K562 (cell line): ENCODE data around the gene DYNLT2B. TPM values are rescaled to one million over a fixed set of nuclear protein-coding genes. Genes with fewer than 3 reads are reported as not detected.

Experiments
- CBX1 ChIP-seq: sonication (generic); IDR thresholded peaks from 2 replicates; pipeline ENCODE4 v1.6.1; 2016; ENCODE audit warnings: antibody characterized with exemption, low read depth, mild to moderate bottlenecking
- CSDE1 ChIP-seq, 2 experiments: fragments of 450-650 bp; IDR thresholded peaks; 2 replicates each; pipeline ENCODE4 v1.6.1; 2016; ENCODE audit warnings: mild to moderate bottlenecking in 1 of 2
- E2F3 ChIP-seq: fragments of 250-450 bp; sonication (Bioruptor Pico); IDR thresholded peaks from 2 replicates; pipeline ENCODE4 v1.4.0; 2020; ENCODE audit warnings: mild to moderate bottlenecking
- ETV1 ChIP-seq: fragments of 450-650 bp; conservative IDR thresholded peaks from 2 replicates; pipeline ENCODE4 v1.6.1; 2016; ENCODE audit warnings: missing genetic modification characterization, control low read depth, low read depth, missing compliant biosample characterization
- HDAC8 ChIP-seq: fragments of 450-650 bp; IDR thresholded peaks from 2 replicates; pipeline ENCODE4 v1.6.1; 2016; ENCODE audit warnings: mild to moderate bottlenecking, missing genetic modification characterization, moderate library complexity, missing compliant biosample characterization
- MTA3 ChIP-seq: fragments of 450-650 bp; formaldehyde crosslinking; IDR thresholded peaks from 2 replicates; pipeline ENCODE4 v1.6.1; 2017; ENCODE audit warnings: mild to moderate bottlenecking, borderline replicate concordance
- NELFE ChIP-seq: IDR thresholded peaks from 2 replicates; pipeline ENCODE4 v1.6.1; 2011; ENCODE audit warnings: mild to moderate bottlenecking; ENCODE audit not compliant: insufficient read depth, insufficient read length
- POLR2B ChIP-seq: fragments of 450-650 bp; IDR thresholded peaks from 2 replicates; pipeline ENCODE4 v1.6.1; 2018; ENCODE audit warnings: low read depth; ENCODE audit not compliant: partially characterized antibody
- TAF1 ChIP-seq: IDR thresholded peaks from 2 replicates; pipeline ENCODE4 v1.6.1; 2011; ENCODE audit warnings: mild to moderate bottlenecking, low read length, moderate library complexity; ENCODE audit not compliant: insufficient read depth, control insufficient read depth, severe bottlenecking; ENCODE audit errors: extremely low read depth
- ZNF507 ChIP-seq: conservative IDR thresholded peaks from 2 replicates; pipeline ENCODE4 v1.6.1; 2017; ENCODE audit warnings: missing genetic modification characterization, missing compliant biosample characterization
- polyA plus RNA-seq, 8 experiments: library from polyadenylated mRNA; depleted of rRNA in 4 of 8; stranded (reverse) in 5 of 8; unstranded in 3 of 8; fragments of >200 nt; fragmentation: Nextera tagmentation in 2 of 8; fragmentation: Illumina TruSeq in 1 of 8; extraction: Ambion mirVana in 2 of 8; extraction: Trizol in 1 of 8; gene quantifications; 2 replicates each; pipeline versions ENCODE4 v1.2.1 to v1.2.3, GENCODE V29; 2011 to 2014; ENCODE audit warnings: inconsistent platforms in 1 of 8, missing spikeins in 1 of 8
- total RNA-seq, 7 experiments: library from RNA; depleted of rRNA in 6 of 7; stranded (reverse); fragments of >200 nt in 6 of 7; fragmentation: Illumina TruSeq in 2 of 7; extraction: Trizol in 2 of 7; gene quantifications; 2 replicates each; pipeline versions ENCODE4 v1.2.1 to v1.2.3, GENCODE V29; 2011 to 2021; ENCODE audit warnings: low replicate concordance in 1 of 7
- TF ChIP-seq, protein P1 (sequence below), 2 experiments: fragments of 450-650 bp; formaldehyde crosslinking in 1 of 2; IDR thresholded peaks; 2 replicates each; pipeline versions ENCODE4 v1.4.0 to v1.6.1; 2014 to 2020; ENCODE audit warnings: mild to moderate bottlenecking in 2 of 2, borderline replicate concordance in 1 of 2, low read depth in 1 of 2
- TF ChIP-seq, protein P2 (sequence below): fragments of 450-650 bp; IDR thresholded peaks from 2 replicates; pipeline ENCODE4 v1.6.1; 2016; ENCODE audit warnings: antibody characterized with exemption
- TF ChIP-seq, protein P3 (sequence below): sonication (generic); formaldehyde crosslinking; IDR thresholded peaks from 2 replicates; pipeline ENCODE4 v1.8.1; 2023; ENCODE audit warnings: mild to moderate bottlenecking, missing genetic modification reagents
- TF ChIP-seq, protein P4 (sequence below), 2 experiments: fragments of 450-650 bp; IDR thresholded peaks; 2 replicates each; pipeline ENCODE4 v1.6.1; 2016

Gene DYNLT2B
- total and polyA plus RNA-seq, 9 of the 15 experiments (the other 6 are each of a cell fraction or from before 2014, with no cell fraction given), result 6.5 to 19.9 (median 8.7) TPM

DNA sequence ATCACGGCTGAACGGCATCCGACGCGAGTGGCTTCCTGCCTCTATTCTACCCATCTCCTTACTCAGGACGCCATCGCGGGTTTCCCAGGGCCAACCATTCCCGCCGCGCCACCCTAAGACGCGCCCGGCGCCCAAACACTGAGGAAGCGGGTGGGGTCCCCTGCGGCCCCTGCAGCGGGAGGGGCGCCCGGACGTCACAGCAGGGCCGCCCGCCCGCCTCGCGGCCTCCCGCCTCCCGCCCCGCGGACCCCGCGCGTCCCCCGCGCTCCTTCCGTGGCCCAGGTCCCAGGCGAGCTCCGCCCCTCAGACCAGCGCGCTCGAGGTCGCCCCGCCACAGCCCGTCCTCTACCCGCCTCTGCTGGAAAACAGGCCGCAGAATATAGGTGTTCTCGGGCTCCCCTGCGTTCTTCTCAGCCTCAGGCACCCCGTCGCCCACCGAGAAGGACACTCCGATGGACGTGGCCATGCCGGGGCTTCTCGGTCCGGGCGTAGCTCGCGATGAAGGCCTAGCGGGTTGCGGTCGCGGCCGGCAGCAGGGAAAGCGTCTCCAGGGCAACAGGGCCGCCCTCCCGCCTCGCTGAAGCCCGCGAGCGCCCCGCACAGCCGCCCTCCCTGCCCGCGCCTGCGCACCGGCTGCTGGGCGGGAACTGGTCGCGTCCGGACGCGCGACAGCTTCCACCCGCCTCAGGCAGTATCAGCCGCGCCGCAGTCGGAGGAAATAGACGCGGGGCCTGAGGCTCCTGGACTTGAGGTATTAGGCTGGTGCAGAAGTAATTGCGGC, at the start of gene DYNLT2B (continued):
- TF ChIP-seq, protein P1, sequence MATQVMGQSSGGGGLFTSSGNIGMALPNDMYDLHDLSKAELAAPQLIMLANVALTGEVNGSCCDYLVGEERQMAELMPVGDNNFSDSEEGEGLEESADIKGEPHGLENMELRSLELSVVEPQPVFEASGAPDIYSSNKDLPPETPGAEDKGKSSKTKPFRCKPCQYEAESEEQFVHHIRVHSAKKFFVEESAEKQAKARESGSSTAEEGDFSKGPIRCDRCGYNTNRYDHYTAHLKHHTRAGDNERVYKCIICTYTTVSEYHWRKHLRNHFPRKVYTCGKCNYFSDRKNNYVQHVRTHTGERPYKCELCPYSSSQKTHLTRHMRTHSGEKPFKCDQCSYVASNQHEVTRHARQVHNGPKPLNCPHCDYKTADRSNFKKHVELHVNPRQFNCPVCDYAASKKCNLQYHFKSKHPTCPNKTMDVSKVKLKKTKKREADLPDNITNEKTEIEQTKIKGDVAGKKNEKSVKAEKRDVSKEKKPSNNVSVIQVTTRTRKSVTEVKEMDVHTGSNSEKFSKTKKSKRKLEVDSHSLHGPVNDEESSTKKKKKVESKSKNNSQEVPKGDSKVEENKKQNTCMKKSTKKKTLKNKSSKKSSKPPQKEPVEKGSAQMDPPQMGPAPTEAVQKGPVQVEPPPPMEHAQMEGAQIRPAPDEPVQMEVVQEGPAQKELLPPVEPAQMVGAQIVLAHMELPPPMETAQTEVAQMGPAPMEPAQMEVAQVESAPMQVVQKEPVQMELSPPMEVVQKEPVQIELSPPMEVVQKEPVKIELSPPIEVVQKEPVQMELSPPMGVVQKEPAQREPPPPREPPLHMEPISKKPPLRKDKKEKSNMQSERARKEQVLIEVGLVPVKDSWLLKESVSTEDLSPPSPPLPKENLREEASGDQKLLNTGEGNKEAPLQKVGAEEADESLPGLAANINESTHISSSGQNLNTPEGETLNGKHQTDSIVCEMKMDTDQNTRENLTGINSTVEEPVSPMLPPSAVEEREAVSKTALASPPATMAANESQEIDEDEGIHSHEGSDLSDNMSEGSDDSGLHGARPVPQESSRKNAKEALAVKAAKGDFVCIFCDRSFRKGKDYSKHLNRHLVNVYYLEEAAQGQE (IDR thresholded peaks at IDR 0.05; ENCODE audit: borderline replicate concordance), result peak; percentile 97
- TF ChIP-seq, protein P1 (CRISPR knock-in tag; IDR thresholded peaks at IDR 0.05; ENCODE audit: low read depth), result peak; percentile 61; the same call in 1 of the 2 replicates
- TF ChIP-seq ZNF507 (tag) (no peak), HDAC8 (0 out of 2 replicates have a peak, but pooled peaks have one; percentile 48), TAF1 (peak; percentile 86), CSDE1 (IDR thresholded peaks at IDR 0.05) (peak in 1 of 2 experiments; percentile 74; a peak in 1 of 4 replicates), POLR2B (peak; percentile 93), MTA3 (peak; percentile 93), ETV1 (tag) (no peak), CBX1 (peak; percentile 92), E2F3 (peak; percentile 92), NELFE (no peak)
- TF ChIP-seq, protein P2, sequence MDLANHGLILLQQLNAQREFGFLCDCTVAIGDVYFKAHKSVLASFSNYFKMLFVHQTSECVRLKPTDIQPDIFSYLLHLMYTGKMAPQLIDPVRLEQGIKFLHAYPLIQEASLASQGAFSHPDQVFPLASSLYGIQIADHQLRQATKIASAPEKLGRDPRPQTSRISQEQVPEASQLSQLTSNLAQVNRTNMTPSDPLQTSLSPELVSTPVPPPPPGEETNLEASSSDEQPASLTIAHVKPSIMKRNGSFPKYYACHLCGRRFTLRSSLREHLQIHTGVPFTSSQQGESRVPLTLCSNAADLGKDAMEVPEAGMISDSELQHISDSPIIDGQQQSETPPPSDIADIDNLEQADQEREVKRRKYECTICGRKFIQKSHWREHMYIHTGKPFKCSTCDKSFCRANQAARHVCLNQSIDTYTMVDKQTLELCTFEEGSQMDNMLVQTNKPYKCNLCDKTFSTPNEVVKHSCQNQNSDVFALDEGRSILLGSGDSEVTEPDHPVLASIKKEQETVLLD, result peak; percentile 80; the same call in 1 of the 2 replicates
- TF ChIP-seq, protein P3, sequence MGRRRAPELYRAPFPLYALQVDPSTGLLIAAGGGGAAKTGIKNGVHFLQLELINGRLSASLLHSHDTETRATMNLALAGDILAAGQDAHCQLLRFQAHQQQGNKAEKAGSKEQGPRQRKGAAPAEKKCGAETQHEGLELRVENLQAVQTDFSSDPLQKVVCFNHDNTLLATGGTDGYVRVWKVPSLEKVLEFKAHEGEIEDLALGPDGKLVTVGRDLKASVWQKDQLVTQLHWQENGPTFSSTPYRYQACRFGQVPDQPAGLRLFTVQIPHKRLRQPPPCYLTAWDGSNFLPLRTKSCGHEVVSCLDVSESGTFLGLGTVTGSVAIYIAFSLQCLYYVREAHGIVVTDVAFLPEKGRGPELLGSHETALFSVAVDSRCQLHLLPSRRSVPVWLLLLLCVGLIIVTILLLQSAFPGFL (CRISPR knock-in tag), result no peak
- TF ChIP-seq, protein P4, sequence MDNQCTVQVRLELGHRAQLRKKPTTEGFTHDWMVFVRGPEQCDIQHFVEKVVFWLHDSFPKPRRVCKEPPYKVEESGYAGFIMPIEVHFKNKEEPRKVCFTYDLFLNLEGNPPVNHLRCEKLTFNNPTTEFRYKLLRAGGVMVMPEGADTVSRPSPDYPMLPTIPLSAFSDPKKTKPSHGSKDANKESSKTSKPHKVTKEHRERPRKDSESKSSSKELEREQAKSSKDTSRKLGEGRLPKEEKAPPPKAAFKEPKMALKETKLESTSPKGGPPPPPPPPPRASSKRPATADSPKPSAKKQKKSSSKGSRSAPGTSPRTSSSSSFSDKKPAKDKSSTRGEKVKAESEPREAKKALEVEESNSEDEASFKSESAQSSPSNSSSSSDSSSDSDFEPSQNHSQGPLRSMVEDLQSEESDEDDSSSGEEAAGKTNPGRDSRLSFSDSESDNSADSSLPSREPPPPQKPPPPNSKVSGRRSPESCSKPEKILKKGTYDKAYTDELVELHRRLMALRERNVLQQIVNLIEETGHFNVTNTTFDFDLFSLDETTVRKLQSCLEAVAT (IDR thresholded peaks at IDR 0.05), result peak in 1 of 2 experiments; percentile 61; a peak in 1 of 4 replicates
